Measurements from ENCODE around the gene NKAIN1.

DNA sequence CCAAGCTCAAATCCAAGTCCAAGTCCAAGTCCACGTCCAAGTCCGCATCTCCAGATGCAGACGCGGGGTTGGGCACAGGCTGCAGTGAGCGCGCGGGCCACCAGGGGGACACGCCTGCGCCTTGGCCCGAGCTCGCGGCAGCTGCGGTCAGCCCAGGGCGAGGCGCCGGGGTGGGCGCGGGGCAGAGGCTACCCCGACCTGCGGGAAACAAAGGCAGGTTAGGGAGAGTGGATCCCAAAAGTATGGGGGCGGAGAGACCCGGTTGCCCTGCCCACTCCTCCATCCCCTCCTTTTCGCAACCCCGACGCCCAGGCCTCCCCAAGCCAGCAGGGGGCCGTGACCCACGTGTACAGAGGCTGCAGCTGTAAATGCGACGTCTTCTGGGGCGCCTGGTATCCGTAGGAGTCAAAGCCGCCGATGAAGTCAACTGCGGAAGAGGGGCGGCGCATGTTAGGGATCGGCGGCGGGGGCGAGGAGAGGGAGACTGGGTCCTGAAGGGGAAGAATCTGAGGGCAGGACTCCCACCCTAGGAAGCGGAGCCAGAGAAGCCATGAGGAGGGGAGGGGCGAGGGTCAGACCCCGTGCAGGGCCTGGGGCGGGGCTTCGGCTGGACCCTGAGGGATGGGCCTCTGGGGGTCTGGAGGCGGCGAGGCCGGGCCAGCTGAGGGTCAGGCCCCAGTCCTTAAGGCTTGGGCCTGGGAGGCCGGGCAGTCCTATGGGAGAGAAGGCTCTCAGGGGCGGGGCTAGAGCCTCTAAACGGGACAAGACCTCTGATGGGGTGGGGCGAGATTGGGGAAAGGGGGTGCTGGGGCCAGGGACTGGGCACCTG, 58.0 kb downstream of the NKAIN1 start:
- TF ChIP-seq, protein P1, sequence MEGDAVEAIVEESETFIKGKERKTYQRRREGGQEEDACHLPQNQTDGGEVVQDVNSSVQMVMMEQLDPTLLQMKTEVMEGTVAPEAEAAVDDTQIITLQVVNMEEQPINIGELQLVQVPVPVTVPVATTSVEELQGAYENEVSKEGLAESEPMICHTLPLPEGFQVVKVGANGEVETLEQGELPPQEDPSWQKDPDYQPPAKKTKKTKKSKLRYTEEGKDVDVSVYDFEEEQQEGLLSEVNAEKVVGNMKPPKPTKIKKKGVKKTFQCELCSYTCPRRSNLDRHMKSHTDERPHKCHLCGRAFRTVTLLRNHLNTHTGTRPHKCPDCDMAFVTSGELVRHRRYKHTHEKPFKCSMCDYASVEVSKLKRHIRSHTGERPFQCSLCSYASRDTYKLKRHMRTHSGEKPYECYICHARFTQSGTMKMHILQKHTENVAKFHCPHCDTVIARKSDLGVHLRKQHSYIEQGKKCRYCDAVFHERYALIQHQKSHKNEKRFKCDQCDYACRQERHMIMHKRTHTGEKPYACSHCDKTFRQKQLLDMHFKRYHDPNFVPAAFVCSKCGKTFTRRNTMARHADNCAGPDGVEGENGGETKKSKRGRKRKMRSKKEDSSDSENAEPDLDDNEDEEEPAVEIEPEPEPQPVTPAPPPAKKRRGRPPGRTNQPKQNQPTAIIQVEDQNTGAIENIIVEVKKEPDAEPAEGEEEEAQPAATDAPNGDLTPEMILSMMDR (IDR thresholded peaks at IDR 0.05; ENCODE audit: low read depth, low read length, poor library complexity, severe bottlenecking) = peak; percentile 99
- TF ChIP-seq EZH2phosphoT487 (IDR thresholded peaks at IDR 0.05; ENCODE audit: borderline replicate concordance, low read length) = no peak

Measured in DOHH2 (cell line).